K562 (cell line): Measurements from ENCODE around the gene DCUN1D2. TPM values are rescaled to one million over a fixed set of nuclear protein-coding genes. Genes with fewer than 3 reads are reported as not detected.

ENCODE experiments used
- AFF4 ChIP-seq: sonication (generic); formaldehyde crosslinking; IDR thresholded peaks from 2 replicates; pipeline ENCODE4 v1.8.0; 2023; ENCODE audit warnings: mild to moderate bottlenecking, missing genetic modification reagents
- ARHGAP35 ChIP-seq: fragments of 450-650 bp; IDR thresholded peaks from 2 replicates; pipeline ENCODE4 v1.6.1; 2018; ENCODE audit not compliant: partially characterized antibody
- CREB1 ChIP-seq, 2 experiments: sonication (generic) in 1 of 2; formaldehyde crosslinking in 1 of 2; IDR thresholded peaks; 2 replicates each; pipeline versions ENCODE4 v1.6.1 to v1.8.0; 2012 to 2022; ENCODE audit warnings: inconsistent platforms in 1 of 2, mild to moderate bottlenecking in 1 of 2, missing genetic modification reagents in 1 of 2, moderate library complexity in 1 of 2
- ETV1 ChIP-seq: fragments of 450-650 bp; conservative IDR thresholded peaks from 2 replicates; pipeline ENCODE4 v1.6.1; 2016; ENCODE audit warnings: missing genetic modification characterization, control low read depth, low read depth, missing compliant biosample characterization
- ETV6 ChIP-seq, 3 experiments: fragments of 150-350 bp in 1 of 3; sonication (generic) in 1 of 3; formaldehyde crosslinking in 1 of 3; IDR thresholded peaks; 2 replicates each; pipeline versions ENCODE4 v1.6.1 to v1.8.0; 2014 to 2022; ENCODE audit warnings: borderline replicate concordance in 2 of 3, low read depth in 2 of 3, antibody characterized with exemption in 1 of 3, low read length in 1 of 3, mild to moderate bottlenecking in 1 of 3, missing genetic modification reagents in 1 of 3
- FOXK2 ChIP-seq, 2 experiments: fragments of 450-650 bp; IDR thresholded peaks in 1 of 2; conservative IDR thresholded peaks in 1 of 2; 2 replicates each; pipeline ENCODE4 v1.6.1; 2016; ENCODE audit warnings: low read depth in 2 of 2, mild to moderate bottlenecking in 1 of 2
- ILK ChIP-seq: fragments of 450-650 bp; IDR thresholded peaks from 2 replicates; pipeline ENCODE4 v1.6.1; 2016; ENCODE audit warnings: missing genetic modification characterization, low read depth, mild to moderate bottlenecking, missing compliant biosample characterization, moderate library complexity, borderline replicate concordance
- L3MBTL2 ChIP-seq: fragments of 450-650 bp; IDR thresholded peaks from 2 replicates; pipeline ENCODE4 v1.6.1; 2016; ENCODE audit warnings: mild to moderate bottlenecking, moderate library complexity
- MYNN ChIP-seq, 2 experiments: sonication (generic); formaldehyde crosslinking in 1 of 2; IDR thresholded peaks; 2 replicates each; pipeline versions ENCODE4 v1.5.0 to v1.6.1; 2016 to 2020; ENCODE audit warnings: antibody characterized with exemption in 1 of 2, missing genetic modification reagents in 1 of 2
- PRPF4 ChIP-seq: fragments of 200-400 bp; formaldehyde crosslinking; IDR thresholded peaks from one replicate; pipeline ENCODE4 v1.6.1; 2017; ENCODE audit warnings: low read length, low read depth, mild to moderate bottlenecking; ENCODE audit not compliant: insufficient read depth, poor library complexity, severe bottlenecking
- SIN3A ChIP-seq, 2 experiments: fragments of 150-350 bp in 1 of 2; IDR thresholded peaks; 2 replicates each; pipeline ENCODE4 v1.6.1; 2011 to 2016; ENCODE audit warnings: borderline replicate concordance in 2 of 2, low read depth in 2 of 2, low read length in 2 of 2, mild to moderate bottlenecking in 2 of 2, moderate library complexity in 2 of 2; ENCODE audit not compliant: control insufficient read depth in 1 of 2
- SOX6 ChIP-seq: fragments of 450-650 bp; IDR thresholded peaks from 2 replicates; pipeline ENCODE4 v1.6.1; 2014; ENCODE audit warnings: mild to moderate bottlenecking
- SREBF1 ChIP-seq: fragments of 150-350 bp; IDR thresholded peaks from 2 replicates; pipeline ENCODE4 v1.6.1; 2014; ENCODE audit warnings: antibody characterized with exemption, low read depth, low read length, borderline replicate concordance
- VEZF1 ChIP-seq: fragments of 200-800 bp; sonication (Bioruptor generic); IDR thresholded peaks from 2 replicates; pipeline ENCODE4 v1.6.1; 2017; ENCODE audit warnings: missing genetic modification characterization, missing compliant biosample characterization
- ZNF639 ChIP-seq, 2 experiments: fragments of 200-800 bp in 1 of 2; sonication (Bioruptor generic) in 1 of 2; sonication (generic) in 1 of 2; formaldehyde crosslinking in 1 of 2; IDR thresholded peaks in 1 of 2; conservative IDR thresholded peaks in 1 of 2; 2 replicates each; pipeline versions ENCODE4 v1.5.0 to v1.6.1; 2016 to 2020; ENCODE audit warnings: missing compliant biosample characterization in 1 of 2, missing genetic modification characterization in 1 of 2, missing genetic modification reagents in 1 of 2
- ZNF644 ChIP-seq: fragments of 200-800 bp; sonication (Bioruptor generic); IDR thresholded peaks from 2 replicates; pipeline ENCODE4 v1.6.1; 2016; ENCODE audit warnings: low read depth, missing genetic modification characterization, missing compliant biosample characterization
- polyA plus RNA-seq, 8 experiments: library from polyadenylated mRNA; depleted of rRNA in 4 of 8; stranded (reverse) in 5 of 8; unstranded in 3 of 8; fragments of >200 nt; fragmentation: Nextera tagmentation in 2 of 8; fragmentation: Illumina TruSeq in 1 of 8; extraction: Ambion mirVana in 2 of 8; extraction: Trizol in 1 of 8; gene quantifications; 2 replicates each; pipeline versions ENCODE4 v1.2.1 to v1.2.3, GENCODE V29; 2011 to 2014; ENCODE audit warnings: inconsistent platforms in 1 of 8, missing spikeins in 1 of 8
- total RNA-seq, 7 experiments: library from RNA; depleted of rRNA in 6 of 7; stranded (reverse); fragments of >200 nt in 6 of 7; fragmentation: Illumina TruSeq in 2 of 7; extraction: Trizol in 2 of 7; gene quantifications; 2 replicates each; pipeline versions ENCODE4 v1.2.1 to v1.2.3, GENCODE V29; 2011 to 2021; ENCODE audit warnings: low replicate concordance in 1 of 7

The DCUN1D2 gene
- total and polyA plus RNA-seq, 9 of the 15 experiments (the other 6 are each of a cell fraction or from before 2014, with no cell fraction given) = 2.1 to 16.8 (median 11.1) TPM

GRCh38 chr13:113448885-113449692 lies 41.4 kb downstream of the DCUN1D2 start (continued):
- TF ChIP-seq ILK (tag) (no peak), AFF4 (CRISPR knock-in tag) (0 out of 2 replicates have a peak, but pooled peaks have one; percentile 44), ARHGAP35 (no peak), CREB1 (IDR thresholded peaks at IDR 0.05) (no peak), CREB1 (CRISPR knock-in tag; IDR thresholded peaks at IDR 0.05) (0 out of 2 replicates have a peak, but pooled peaks have one; percentile 36), SIN3A (IDR thresholded peaks at IDR 0.05; ENCODE audit: borderline replicate concordance in 2 of 2, control insufficient read depth in 1 of 2, low read depth in 2 of 2, low read length in 2 of 2) (peak in 1 of 2 experiments; percentile 33; a peak in 2 of 4 replicates), SREBF1 (no peak), ETV6 (IDR thresholded peaks at IDR 0.05; ENCODE audit: borderline replicate concordance in 1 of 2, low read depth in 2 of 2, low read length in 1 of 2) (peak; percentile 98 to 99), ETV6 (CRISPR knock-in tag; IDR thresholded peaks at IDR 0.05; ENCODE audit: borderline replicate concordance) (no peak), PRPF4 (no peak), L3MBTL2 (peak; percentile 43; the same call in 1 of the 2 replicates), MYNN (IDR thresholded peaks at IDR 0.05) (0 out of 2 replicates have a peak, but pooled peaks have one; percentile 12), MYNN (CRISPR knock-in tag; IDR thresholded peaks at IDR 0.05) (no peak), ZNF644 (tag) (0 out of 2 replicates have a peak, but pooled peaks have one; percentile 18), ZNF639 (CRISPR knock-in tag; conservative IDR thresholded peaks at IDR 0.05 in 1 of 2, IDR thresholded peaks at IDR 0.05 in 1 of 2) (peak in 1 of 2 experiments; percentile 95; a peak in 2 of 4 replicates), FOXK2 (conservative IDR thresholded peaks at IDR 0.05 in 1 of 2, IDR thresholded peaks at IDR 0.05 in 1 of 2; ENCODE audit: low read depth in 2 of 2) (peak; percentile 46 to 72; a peak in 3 of 4 replicates), SOX6 (0 out of 2 replicates have a peak, but pooled peaks have one; percentile 42), ETV1 (tag) (peak; percentile 99), VEZF1 (CRISPR knock-in tag) (peak; percentile 70)
